SK-N-SH (cell line): ENCODE data around the gene GPAT3. TPM values are rescaled to one million over a fixed set of nuclear protein-coding genes. Genes with fewer than 3 reads are reported as not detected.

Experiments used
- CTCF ChIA-PET: fragments of 300-600, 350-600 bp; formaldehyde crosslinking; extraction: SDS; loops from one replicate; lab custom pipeline; 2021; lab: Yijun Ruan, JAX
- POLR2A ChIA-PET: fragments of 350-600 bp; sonication (Branson Sonifier 250); formaldehyde crosslinking; extraction: SDS; loops from one replicate; lab custom pipeline; 2020; ENCODE audit warnings: antibody characterized with exemption, inconsistent platforms; lab: Yijun Ruan, JAX
- DNase-seq: peaks from one replicate; pipeline ENCODE4 v3.0.0; 2012
- H2AFZ ChIP-seq: fragments of 200-600 bp; sonication (generic); 2 replicates; pipeline ENCODE4 v1.8.1; 2016; ENCODE audit warnings: antibody characterized with exemption, mild to moderate bottlenecking, low read depth
- H3F3A ChIP-seq: fragments of 200-600 bp; sonication (generic); replicated peaks from 2 replicates; pipeline ENCODE3; 2016; ENCODE audit warnings: antibody characterized with exemption, mild to moderate bottlenecking; ENCODE audit not compliant: insufficient read depth
- H3K27ac ChIP-seq, 2 experiments: fragments of 200-500 bp in 1 of 2; fragments of 200-600 bp in 1 of 2; sonication (Bioruptor generic) in 1 of 2; sonication (generic), shearing (Covaris generic) in 1 of 2; 2 replicates each; pipeline versions ENCODE4 v1.5.1 to v1.6.1; 2014 to 2016; ENCODE audit warnings: low read depth in 2 of 2, inconsistent platforms in 1 of 2, low read length in 1 of 2, mild to moderate bottlenecking in 1 of 2, mixed read lengths in 1 of 2
- H3K27me3 ChIP-seq: fragments of 200-600 bp; sonication (generic), shearing (Covaris generic); 2 replicates; pipeline ENCODE4 v1.6.1; 2016; ENCODE audit warnings: mixed run types; ENCODE audit not compliant: insufficient read depth
- H3K36me3 ChIP-seq, 2 experiments: fragments of 200-500 bp in 1 of 2; fragments of 200-600 bp in 1 of 2; sonication (Bioruptor generic) in 1 of 2; sonication (generic) in 1 of 2; replicated peaks in 1 of 2; 2 replicates each; pipeline versions ENCODE3 to v1.5.1; 2014 to 2016; ENCODE audit warnings: low read length in 1 of 2, mild to moderate bottlenecking in 1 of 2; ENCODE audit not compliant: insufficient read depth in 2 of 2, control insufficient read depth in 1 of 2
- H3K4me1 ChIP-seq, 2 experiments: fragments of 200-500 bp in 1 of 2; fragments of 200-600 bp in 1 of 2; sonication (Bioruptor generic) in 1 of 2; sonication (generic), shearing (Covaris generic) in 1 of 2; 2 replicates each; pipeline versions ENCODE4 v1.5.1 to v1.6.1; 2014 to 2016; ENCODE audit warnings: low read depth in 1 of 2, low read length in 1 of 2, mixed run types in 1 of 2; ENCODE audit not compliant: insufficient read depth in 2 of 2, control insufficient read depth in 1 of 2
- H3K4me2 ChIP-seq: fragments of 200-600 bp; sonication (generic), shearing (Covaris generic); 2 replicates; pipeline ENCODE4 v1.6.1; 2017; ENCODE audit warnings: mixed run types
- H3K4me3 ChIP-seq, 2 experiments: fragments of 200-500 bp in 1 of 2; fragments of 200-600 bp in 1 of 2; sonication (Bioruptor generic) in 1 of 2; sonication (generic), shearing (Covaris generic) in 1 of 2; 2 replicates each; pipeline versions ENCODE4 v1.5.1 to v1.8.1; 2014 to 2016; ENCODE audit warnings: low read depth in 2 of 2, inconsistent platforms in 1 of 2, low read length in 1 of 2, mild to moderate bottlenecking in 1 of 2, mixed read lengths in 1 of 2, moderate library complexity in 1 of 2
- H3K79me2 ChIP-seq: fragments of 200-600 bp; sonication (generic); 2 replicates; pipeline ENCODE4 v1.8.1; 2017; ENCODE audit warnings: mild to moderate bottlenecking; ENCODE audit not compliant: insufficient read depth
- H3K9ac ChIP-seq: fragments of 200-600 bp; sonication (generic); 2 replicates; pipeline ENCODE4 v1.6.1; 2017; ENCODE audit warnings: mixed run types
- H3K9me2 ChIP-seq: fragments of 200-600 bp; sonication (generic); 2 replicates; pipeline ENCODE4 v1.6.1; 2017; ENCODE audit warnings: mixed run types
- H3K9me3 ChIP-seq: fragments of 200-600 bp; sonication (generic); 2 replicates; pipeline ENCODE4 v1.6.1; 2017; ENCODE audit warnings: mixed run types, mild to moderate bottlenecking, moderate library complexity
- H4K20me1 ChIP-seq: fragments of 200-600 bp; sonication (generic); 2 replicates; pipeline ENCODE4 v1.6.1; 2017; ENCODE audit warnings: mild to moderate bottlenecking, mixed run types; ENCODE audit not compliant: insufficient read depth
- CHD2 ChIP-seq: fragments of 150-350 bp; IDR thresholded peaks from 2 replicates; pipeline ENCODE4 v1.6.1; 2018; ENCODE audit warnings: low read length; ENCODE audit not compliant: partially characterized antibody
- CTCF ChIP-seq: fragments of 200-600 bp; sonication (generic); IDR thresholded peaks from 2 replicates; pipeline ENCODE4 v1.6.1; 2017; ENCODE audit warnings: antibody characterized with exemption, mild to moderate bottlenecking, moderate library complexity
- EZH2phosphoT487 ChIP-seq: fragments of 200-600 bp; sonication (generic); IDR thresholded peaks from 2 replicates; pipeline ENCODE4 v1.6.1; 2017; ENCODE audit warnings: low read depth, mixed run types, mild to moderate bottlenecking, antibody characterized with exemption, moderate library complexity, borderline replicate concordance
- FOSL2 ChIP-seq: IDR thresholded peaks from 2 replicates; pipeline ENCODE4 v1.4.0; 2012; ENCODE audit warnings: low read depth, mild to moderate bottlenecking, moderate library complexity, borderline replicate concordance
- FOXJ3 ChIP-seq: sonication (generic); formaldehyde crosslinking; IDR thresholded peaks from 2 replicates; pipeline ENCODE4 v1.5.1; 2020; ENCODE audit warnings: mild to moderate bottlenecking, missing genetic modification reagents
- GABPA ChIP-seq: IDR thresholded peaks from 2 replicates; pipeline ENCODE4 v1.4.0; 2012; ENCODE audit warnings: low read depth, mild to moderate bottlenecking
- GATA2 ChIP-seq: sonication (generic); formaldehyde crosslinking; IDR thresholded peaks from 2 replicates; pipeline ENCODE4 v1.5.0; 2020; ENCODE audit warnings: mild to moderate bottlenecking, missing genetic modification reagents
- MEF2A ChIP-seq: IDR thresholded peaks from 2 replicates; pipeline ENCODE4 v1.4.0; 2012; ENCODE audit warnings: low read depth, borderline replicate concordance
- MXI1 ChIP-seq: IDR thresholded peaks from 2 replicates; pipeline ENCODE4 v1.6.1; 2012; ENCODE audit warnings: mild to moderate bottlenecking, low read depth, low read length, improper control_type of control experiment
- NFIC ChIP-seq: IDR thresholded peaks from 2 replicates; pipeline ENCODE4 v1.4.0; 2012; ENCODE audit warnings: borderline replicate concordance
- NRF1 ChIP-seq: IDR thresholded peaks from 2 replicates; pipeline ENCODE4 v1.6.1; 2012; ENCODE audit warnings: low read depth, mild to moderate bottlenecking, low read length
- PBX3 ChIP-seq: IDR thresholded peaks from 2 replicates; pipeline ENCODE4; 2012
- POLR2AphosphoS5 ChIP-seq: IDR thresholded peaks from 2 replicates; pipeline ENCODE4 v1.6.1; 2012; ENCODE audit warnings: low read depth, low read length
- RAD21 ChIP-seq: IDR thresholded peaks from 2 replicates; pipeline ENCODE4 v1.6.1; 2012; ENCODE audit warnings: mild to moderate bottlenecking, low read length
- RFX5 ChIP-seq: IDR thresholded peaks from 2 replicates; pipeline ENCODE4 v1.6.1; 2012; ENCODE audit warnings: mild to moderate bottlenecking, improper control_type of control experiment, low read length
- TAF1 ChIP-seq: IDR thresholded peaks from 2 replicates; pipeline ENCODE4 v1.6.1; 2012; ENCODE audit warnings: low read depth, mild to moderate bottlenecking, low read length, moderate library complexity, borderline replicate concordance
- ZBTB33 ChIP-seq: IDR thresholded peaks from 2 replicates; pipeline ENCODE4 v1.4.0; 2012; ENCODE audit warnings: low read depth, borderline replicate concordance
- WGBS: methylation state at CpG from one replicate; pipeline ENCODE4 v1.1.6; 2017; ENCODE audit warnings: low lambda C conversion rate; 5-methylcytosine and 5-hydroxymethylcytosine counted together
- polyA plus RNA-seq, 3 experiments: library from polyadenylated mRNA; depleted of rRNA; stranded (reverse); fragments of >200 nt; gene quantifications; 2 replicates each; pipeline ENCODE4 v1.2.3, GENCODE V29; 2012

Gene GPAT3
- polyA plus RNA-seq, 1 of the 3 experiments (the other 2 are of a cell fraction) = 0.02 TPM

- Histone ChIP-seq H3K36me3 (no peaks in the 10 kb centered on the region), H3K9me3 (no peaks in the 10 kb centered on the region), H3K27me3 (no peaks in the 10 kb centered on the region; the same call in 1 of the 2 replicates), H3K9ac (no peak overlapping the region), H3K27ac (no peak overlapping the region), H3K9me2 (no peaks in the 10 kb centered on the region), H3K4me1 (no peaks in the 10 kb centered on the region), H4K20me1 (no peaks in the 10 kb centered on the region), H3F3A (no peaks in the 10 kb centered on the region), H3K4me2 (no peak overlapping the region), H3K4me3 (no peak overlapping the region), H2AFZ (no peak overlapping the region), H3K79me2 (no peaks in the 10 kb centered on the region)
- TF ChIP-seq POLR2AphosphoS5 = no peak
- TF ChIP-seq CTCF = no peak
- TF ChIP-seq FOXJ3 = no peak
- TF ChIP-seq NRF1 = no peak
- no peak for TF ChIP-seq EZH2phosphoT487
- no peak for TF ChIP-seq GATA2 (CRISPR knock-in tag)
- no peak for TF ChIP-seq RAD21
- no peak for TF ChIP-seq CHD2
- no peak for TF ChIP-seq NFIC
- TF ChIP-seq GABPA = no peak
- TF ChIP-seq ZBTB33 = no peak
- no peak for TF ChIP-seq FOSL2
- TF ChIP-seq MEF2A = no peak
- TF ChIP-seq RFX5 = no peak
- POLR2A ChIA-PET = no interaction called here
- CTCF ChIA-PET = no interaction called here
- no peak for DNase-seq
- WGBS = 9% methylated on average over 3 of the region's 3 CpGs
Observed at GRCh38 chr4:83605210-83605609, 69.3 kb downstream of the GPAT3 start.

GRCh38 chr4:83605744-83606172 is 69.8 kb downstream of the GPAT3 start:
- no peaks in the 10 kb centered on the region for H4K20me1 ChIP-seq
- TF ChIP-seq PBX3 (no peak), TAF1 (no peak), MXI1 (no peak), EZH2phosphoT487 (no peak)
- no peak overlapping the region for H3K9ac ChIP-seq
- H3K27ac ChIP-seq = no peak overlapping the region
- H3K9me2 ChIP-seq = no peaks in the 10 kb centered on the region
- no peak for DNase-seq
- H3K27me3 ChIP-seq = no peaks in the 10 kb centered on the region; the same call in 1 of the 2 replicates
- no peaks in the 10 kb centered on the region for H3K9me3 ChIP-seq
- ChIA-PET POLR2A (no interaction called here), CTCF (no interaction called here)
- H3K4me1 ChIP-seq = no peaks in the 10 kb centered on the region
- H3K4me2 ChIP-seq = no peak overlapping the region
- H3K79me2 ChIP-seq = no peaks in the 10 kb centered on the region
- no peaks in the 10 kb centered on the region for H3F3A ChIP-seq
- no peak overlapping the region for H3K4me3 ChIP-seq
- H3K36me3 ChIP-seq = no peaks in the 10 kb centered on the region
- H2AFZ ChIP-seq = no peak overlapping the region
- WGBS = 18% methylated on average over 3 of the region's 3 CpGs
